GM19468 (cell line): ENCODE measurements around the gene MARK2.
"Not testable (repeated sequence)": the region's sequence is repeated elsewhere in the genome, so short reads cannot be mapped to it uniquely, and the experiment has no call there.

ENCODE experiments used
- ATAC-seq: cut with Tn5 transposase; IDR thresholded peaks from one replicate; pipeline ENCODE4 v1.9.1; 2021; ENCODE audit warnings: mild to moderate bottlenecking, moderate library complexity, moderate number of reproducible peaks; ENCODE audit not compliant: unreplicated experiment; ENCODE audit errors: extremely low read depth

MARK2 gene

GRCh38 chr11:63849691-63850090 is 10.8 kb downstream of the MARK2 start:
- ATAC-seq, result no peak

DNA sequence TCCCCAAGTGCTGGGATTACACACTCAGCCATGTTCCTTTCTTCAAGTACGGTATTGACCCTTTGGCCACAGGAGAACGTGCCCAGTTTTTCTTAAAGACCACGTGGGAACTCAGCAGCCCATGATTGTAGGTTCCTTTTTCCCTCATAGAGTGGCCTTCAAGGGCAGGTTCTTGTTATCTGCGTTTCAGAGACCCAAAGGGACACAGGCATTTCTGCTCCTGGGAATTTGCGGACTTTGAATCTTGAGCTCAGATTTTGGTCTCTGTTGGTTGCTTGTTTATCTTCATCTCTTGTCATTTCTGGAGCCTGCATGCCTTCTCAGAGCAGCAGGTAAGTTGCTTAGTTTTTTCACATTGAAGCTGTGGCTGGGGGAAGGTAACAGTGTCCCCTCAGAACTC is 12.0 kb downstream of the MARK2 start:
- no peak for ATAC-seq

GRCh38 chr11:63851364-63851763 is 12.5 kb downstream of the MARK2 start:
- ATAC-seq, result no peak

DNA sequence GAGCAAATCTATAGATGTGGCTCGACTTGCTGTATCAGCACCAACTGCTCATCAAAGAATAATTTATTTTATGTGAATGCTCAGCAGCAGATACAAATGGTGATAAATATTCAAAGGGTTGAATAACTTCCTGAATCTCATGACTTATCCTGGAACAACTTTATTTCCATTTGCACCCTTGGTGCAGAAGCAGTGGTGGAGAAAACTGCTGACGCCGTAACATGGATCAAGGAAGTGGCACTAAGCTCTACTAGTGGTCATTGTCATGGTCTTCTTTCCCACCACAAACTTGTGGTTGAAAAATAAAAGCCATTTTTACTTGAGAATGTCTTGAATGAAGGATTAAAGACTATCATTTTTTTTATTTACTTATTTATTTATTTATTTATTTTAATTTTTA is 14.6 kb downstream of the MARK2 start:
- no peak for ATAC-seq

DNA sequence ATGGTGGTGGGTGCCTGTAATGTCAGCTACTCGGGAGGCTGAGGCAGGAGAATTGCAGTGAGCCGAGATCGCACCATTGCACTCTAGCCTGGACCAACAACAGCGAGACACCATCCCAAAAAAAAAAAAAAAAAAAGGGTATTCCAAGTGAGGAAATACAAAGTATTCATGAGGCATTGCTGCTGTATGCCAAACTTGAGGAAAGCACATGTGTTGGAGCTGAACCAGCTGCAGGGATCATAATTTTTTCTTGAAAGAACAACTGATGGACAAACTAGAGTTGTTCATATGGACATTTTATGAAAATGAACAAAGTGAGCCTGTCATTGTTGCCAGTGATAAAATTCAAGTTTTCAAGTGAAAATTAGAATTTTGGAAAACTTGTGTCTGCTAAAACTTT is 15.8 kb downstream of the MARK2 start:
- no peak for ATAC-seq

DNA sequence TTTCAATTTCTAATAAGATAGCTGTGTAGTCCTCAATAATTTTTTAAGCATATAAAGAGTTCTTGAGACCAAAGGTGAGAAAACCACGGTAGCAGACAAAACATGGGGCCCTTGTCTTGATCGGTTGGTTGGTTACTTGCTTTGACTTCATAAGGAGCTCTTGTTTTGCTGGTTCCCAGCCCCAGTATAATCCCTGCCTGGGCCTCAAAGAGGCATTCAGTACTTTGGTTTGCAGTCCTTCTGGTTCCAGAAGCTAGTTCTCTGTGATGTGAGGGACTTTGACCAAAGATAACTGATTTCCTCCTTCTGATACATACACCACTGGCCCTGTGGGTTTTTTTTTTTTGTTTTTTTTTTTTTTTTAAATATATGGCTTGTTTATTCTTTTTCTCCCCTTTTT is 17.1 kb downstream of the MARK2 start:
- ATAC-seq, result no peak

- ATAC-seq, result no peak
These were observed 20.0 kb downstream of the MARK2 start for GRCh38 chr11:63858628-63859550.

- no peak for ATAC-seq
These were observed 24.0 kb downstream of the MARK2 start for GRCh38 chr11:63862923-63863322.

DNA sequence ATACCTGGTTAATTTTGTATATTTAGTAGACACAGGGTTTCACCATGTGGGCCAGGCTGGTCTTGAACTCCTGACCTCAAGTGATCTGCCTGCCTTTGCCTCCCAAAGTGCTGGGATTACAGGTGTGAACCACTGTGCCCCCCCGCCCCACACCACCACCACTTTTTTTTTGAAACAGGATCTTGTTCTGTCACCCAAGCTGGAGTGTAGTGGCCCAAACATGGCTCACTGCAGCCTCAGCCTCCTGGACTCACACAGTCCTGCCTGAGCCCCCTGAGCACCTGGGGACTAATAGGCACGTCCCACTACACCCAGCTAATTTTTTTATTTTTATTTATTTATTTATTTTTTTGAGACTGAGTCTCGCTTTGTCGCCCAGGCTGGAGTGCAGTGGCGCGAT is 24.7 kb downstream of the MARK2 start:
- not testable (repeated sequence) for ATAC-seq

GRCh38 chr11:63866211-63866610 is 27.3 kb downstream of the MARK2 start:
- ATAC-seq, result no peak

GRCh38 chr11:63867511-63867910 is 28.6 kb downstream of the MARK2 start:
- no peak for ATAC-seq

DNA sequence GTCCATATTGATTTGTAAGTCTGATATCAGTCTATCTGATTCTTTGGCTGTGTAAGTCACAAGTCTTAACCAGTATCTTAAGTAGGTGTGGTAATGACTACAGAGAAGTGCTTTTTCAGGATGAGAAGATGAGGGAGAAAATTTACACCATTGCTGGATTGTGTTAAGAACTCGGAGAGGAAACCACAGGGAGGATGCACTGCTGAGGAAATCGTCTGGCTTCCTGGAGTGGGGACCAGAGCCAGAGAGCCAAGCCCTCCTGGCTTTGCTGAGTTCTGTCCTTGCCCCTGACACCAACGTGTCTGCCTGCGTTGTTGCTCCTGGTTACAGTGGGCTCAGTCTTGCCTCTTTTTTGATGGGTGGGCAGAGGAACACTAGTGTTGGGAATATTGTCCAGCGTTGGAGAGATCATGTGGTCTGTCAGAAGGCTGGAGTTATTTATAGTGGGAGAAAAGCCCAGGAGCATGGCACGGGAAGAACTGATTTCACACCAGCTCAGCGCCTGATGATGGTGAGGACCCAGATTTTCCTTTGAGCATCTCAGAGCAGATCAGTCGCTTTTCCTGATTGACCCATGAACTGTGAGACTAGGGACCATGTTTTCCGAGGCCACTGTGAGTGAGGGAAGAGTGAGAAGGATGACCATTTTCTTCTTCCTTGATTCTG is 29.6 kb downstream of the MARK2 start:
- ATAC-seq, result no peak

DNA sequence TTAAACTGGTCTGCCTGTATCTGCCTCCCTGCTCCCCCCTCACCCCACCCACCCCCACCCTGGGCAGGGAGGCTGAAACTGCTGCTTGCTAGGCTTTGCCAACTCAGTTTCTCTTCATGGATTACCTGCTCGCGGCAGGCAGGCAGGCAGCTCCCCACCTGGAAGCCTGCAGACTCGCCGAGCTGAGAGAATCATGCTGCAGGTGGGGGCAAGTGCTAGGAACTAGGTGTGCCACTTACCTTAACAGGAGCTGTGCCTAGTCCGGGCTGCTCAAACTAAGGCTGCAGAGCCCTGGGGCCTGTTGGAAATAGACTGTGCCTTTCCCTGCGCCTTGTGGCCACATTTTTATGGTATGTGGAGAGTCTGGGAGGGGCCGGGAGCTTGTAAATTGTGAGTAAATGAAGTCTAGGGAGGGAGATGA is 30.3 kb downstream of the MARK2 start:
- no peak for ATAC-seq

- ATAC-seq, result no peak
These were observed 30.8 kb downstream of the MARK2 start for GRCh38 chr11:63869683-63870082.

DNA sequence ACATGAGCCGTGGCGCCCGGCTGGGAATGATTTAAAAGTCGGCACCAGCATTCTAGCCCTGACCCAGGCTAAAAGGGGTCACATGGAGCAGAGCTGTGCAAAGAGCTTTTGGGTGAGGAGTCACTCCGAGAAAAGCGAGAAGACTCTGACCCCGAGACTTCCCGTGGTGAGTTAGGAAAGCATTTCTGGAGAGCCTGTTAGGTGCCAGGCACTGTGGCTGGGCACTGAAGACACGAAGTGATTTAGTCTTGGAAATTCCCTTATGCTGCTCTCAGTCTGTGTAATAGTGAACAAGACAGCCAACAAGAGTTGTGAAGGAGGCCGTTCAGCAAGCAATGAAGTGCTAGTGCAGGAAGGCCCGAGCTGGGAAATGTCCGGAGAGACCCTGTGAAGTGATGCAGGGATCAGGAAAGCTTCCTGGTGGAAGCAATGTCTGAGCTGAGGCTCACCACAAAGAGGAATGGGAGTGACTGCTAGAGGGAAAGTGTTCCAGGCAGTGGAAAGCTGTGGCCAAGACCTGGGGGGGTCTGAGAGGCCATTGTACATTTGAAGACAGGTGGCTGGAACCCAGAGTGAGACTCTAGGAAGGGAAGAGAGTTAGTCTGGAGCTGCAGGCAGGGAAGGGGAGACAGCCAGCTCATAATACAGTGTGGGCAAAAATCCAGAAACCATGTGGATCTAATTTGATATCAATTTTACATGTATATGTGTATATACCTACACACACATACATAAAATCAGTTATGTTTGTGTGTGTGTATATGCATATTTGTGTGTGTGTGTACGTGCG is 31.6 kb downstream of the MARK2 start:
- no peak for ATAC-seq

- peak; percentile 94 for ATAC-seq
These were observed 33.3 kb downstream of the MARK2 start for GRCh38 chr11:63871962-63872799.

DNA sequence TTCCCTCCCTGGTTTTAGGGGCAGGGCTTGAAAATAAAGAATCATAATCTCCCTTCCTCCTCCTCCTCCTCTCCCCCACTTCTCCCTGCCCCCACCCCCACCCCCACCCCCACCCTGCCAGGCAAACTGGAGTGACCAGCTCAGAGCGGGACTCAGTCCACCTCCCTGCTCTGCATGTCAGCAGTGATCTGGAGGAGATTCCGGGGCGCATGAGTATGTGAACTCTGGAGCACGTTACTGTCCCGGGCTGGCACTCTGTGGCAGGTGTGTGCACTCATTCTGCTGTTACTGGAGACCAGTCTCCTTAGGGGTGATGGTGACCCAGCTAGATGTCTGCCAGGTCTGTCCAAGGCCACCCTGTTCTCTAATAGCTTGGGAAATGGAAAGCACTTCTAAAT is 33.9 kb downstream of the MARK2 start:
- no peak for ATAC-seq

DNA sequence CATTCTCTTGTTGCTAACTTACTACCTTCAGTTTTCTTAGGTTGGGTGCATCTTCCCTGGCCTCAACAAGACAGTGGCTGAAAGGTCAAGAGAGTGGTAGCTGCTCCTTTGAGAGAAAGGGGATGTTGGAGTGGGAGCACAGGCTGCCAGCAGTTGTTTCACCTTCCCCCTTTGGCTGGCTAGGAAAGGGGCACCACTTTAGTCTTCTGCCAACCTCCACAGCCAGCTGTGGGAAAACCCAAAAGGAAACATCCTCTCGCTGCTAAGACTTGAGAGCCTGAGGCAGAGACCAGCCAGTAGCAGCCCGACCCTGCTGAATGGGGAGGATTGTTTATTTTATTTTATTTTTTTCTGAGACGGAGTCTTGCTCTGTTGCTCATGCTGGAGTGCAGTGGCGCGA is 34.4 kb downstream of the MARK2 start:
- no peak for ATAC-seq

DNA sequence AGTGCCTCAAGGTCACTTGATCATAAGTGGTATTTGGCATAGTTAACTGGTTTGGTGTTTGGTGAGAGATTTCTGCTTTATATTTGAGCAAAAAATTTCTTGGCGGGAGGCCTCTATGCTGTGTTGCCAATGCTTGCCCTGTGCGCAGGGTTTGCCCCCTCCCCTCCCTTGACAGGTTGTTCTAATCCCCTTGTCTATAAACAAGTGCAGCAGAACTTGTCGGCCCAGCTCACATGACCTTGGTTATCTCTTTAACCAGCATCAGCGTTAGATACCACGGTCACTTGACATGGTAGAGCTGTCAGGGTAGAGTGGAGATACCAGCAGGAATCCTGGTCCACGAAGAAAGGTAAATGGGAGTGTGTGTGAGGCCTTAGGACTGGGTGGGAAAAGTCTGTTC is 35.6 kb downstream of the MARK2 start:
- no peak for ATAC-seq

DNA sequence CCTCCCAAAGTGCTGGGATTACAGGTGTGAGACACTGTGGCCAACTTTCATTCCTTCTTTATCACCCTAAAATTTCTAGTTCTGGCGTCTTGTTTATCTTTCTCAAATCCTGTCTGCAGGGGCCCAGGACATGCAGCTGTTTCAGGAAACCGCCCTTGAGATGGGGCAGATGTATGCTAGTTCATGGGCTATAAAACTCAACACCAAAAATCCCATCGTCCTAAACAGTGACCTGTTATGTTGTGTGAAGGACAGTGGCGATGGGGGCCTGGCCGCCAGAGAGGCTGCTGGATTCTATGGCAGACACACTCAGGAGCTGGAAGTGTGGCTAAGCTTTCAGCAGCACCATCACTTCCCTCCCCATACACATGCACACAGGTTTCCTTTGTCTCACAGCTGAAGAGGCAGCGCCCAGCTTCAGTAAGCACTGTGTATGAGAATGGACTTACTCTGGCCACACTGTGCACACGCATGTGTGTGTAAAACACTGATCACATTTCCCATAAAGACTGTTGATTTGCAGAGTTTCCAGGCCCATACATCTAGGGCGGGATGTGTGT is 36.7 kb downstream of the MARK2 start:
- no peak for ATAC-seq
